A549 (cell line): ENCODE measurements around the gene DLG1.

ENCODE experiments used
- BHLHE40 ChIP-seq: IDR thresholded peaks from 2 replicates; pipeline ENCODE4 v1.6.1; 2012; ENCODE audit warnings: low read depth, low read length, inconsistent platforms
- EP300 ChIP-seq, 2 experiments: fragments of >200 bp; sonication (Bioruptor Twin); formaldehyde crosslinking; IDR thresholded peaks; 2 replicates in 1 of 2; 3 replicates in 1 of 2; pipeline ENCODE4 v1.6.1; 2016 to 2017
- JUNB ChIP-seq: fragments of >200 bp; sonication (Bioruptor Twin); formaldehyde crosslinking; IDR thresholded peaks from 2 replicates; pipeline ENCODE4 v1.6.1; 2016
- MAFK ChIP-seq: fragments of 450-650 bp; IDR thresholded peaks from 2 replicates; pipeline ENCODE4 v1.6.1; 2014; ENCODE audit not compliant: partially characterized antibody
- RAD21 ChIP-seq, 2 experiments: fragments of >200 bp in 1 of 2; sonication (Bioruptor Twin) in 1 of 2; formaldehyde crosslinking in 1 of 2; IDR thresholded peaks in 1 of 2; conservative IDR thresholded peaks in 1 of 2; 2 replicates in 1 of 2; 3 replicates in 1 of 2; pipeline ENCODE4 v1.6.1; 2012 to 2018; ENCODE audit warnings: inconsistent platforms in 1 of 2
- TF ChIP-seq, protein P1 (sequence below): fragments of >200 bp; sonication (Bioruptor Twin); formaldehyde crosslinking; IDR thresholded peaks from 3 replicates; pipeline ENCODE4 v1.5.1; 2016
- TF ChIP-seq, protein P2 (sequence below): fragments of 200-600 bp; sonication (generic); IDR thresholded peaks from 2 replicates; pipeline ENCODE4 v1.6.1; 2016; ENCODE audit warnings: antibody characterized with exemption, mild to moderate bottlenecking, moderate library complexity
- TF ChIP-seq, protein P3 (sequence below): fragments of 450-650 bp; IDR thresholded peaks from 2 replicates; pipeline ENCODE4 v1.6.1; 2014; ENCODE audit warnings: antibody characterized with exemption

DNA sequence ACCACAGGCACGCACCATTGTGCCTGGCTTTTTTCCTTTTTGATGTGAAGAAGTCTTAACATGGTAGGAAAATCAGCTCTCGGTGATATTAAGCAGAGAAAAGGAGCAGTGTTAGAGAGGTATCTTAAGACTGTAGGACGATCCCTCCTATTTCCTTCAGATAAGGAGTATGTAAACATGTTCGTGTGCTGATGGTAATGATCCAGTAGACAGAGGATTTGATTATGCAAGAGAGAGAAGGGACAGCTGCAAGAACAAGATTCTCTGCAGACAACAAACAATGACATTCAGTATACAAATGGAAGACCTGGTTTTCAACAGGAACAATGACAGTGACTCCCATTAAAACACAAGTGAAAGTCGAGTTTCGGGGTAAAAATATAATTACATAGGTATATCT, 173.7 kb downstream of the DLG1 start:
- TF ChIP-seq MAFK: no peak
- TF ChIP-seq, protein P1, sequence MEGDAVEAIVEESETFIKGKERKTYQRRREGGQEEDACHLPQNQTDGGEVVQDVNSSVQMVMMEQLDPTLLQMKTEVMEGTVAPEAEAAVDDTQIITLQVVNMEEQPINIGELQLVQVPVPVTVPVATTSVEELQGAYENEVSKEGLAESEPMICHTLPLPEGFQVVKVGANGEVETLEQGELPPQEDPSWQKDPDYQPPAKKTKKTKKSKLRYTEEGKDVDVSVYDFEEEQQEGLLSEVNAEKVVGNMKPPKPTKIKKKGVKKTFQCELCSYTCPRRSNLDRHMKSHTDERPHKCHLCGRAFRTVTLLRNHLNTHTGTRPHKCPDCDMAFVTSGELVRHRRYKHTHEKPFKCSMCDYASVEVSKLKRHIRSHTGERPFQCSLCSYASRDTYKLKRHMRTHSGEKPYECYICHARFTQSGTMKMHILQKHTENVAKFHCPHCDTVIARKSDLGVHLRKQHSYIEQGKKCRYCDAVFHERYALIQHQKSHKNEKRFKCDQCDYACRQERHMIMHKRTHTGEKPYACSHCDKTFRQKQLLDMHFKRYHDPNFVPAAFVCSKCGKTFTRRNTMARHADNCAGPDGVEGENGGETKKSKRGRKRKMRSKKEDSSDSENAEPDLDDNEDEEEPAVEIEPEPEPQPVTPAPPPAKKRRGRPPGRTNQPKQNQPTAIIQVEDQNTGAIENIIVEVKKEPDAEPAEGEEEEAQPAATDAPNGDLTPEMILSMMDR: no peak
- TF ChIP-seq, protein P2, sequence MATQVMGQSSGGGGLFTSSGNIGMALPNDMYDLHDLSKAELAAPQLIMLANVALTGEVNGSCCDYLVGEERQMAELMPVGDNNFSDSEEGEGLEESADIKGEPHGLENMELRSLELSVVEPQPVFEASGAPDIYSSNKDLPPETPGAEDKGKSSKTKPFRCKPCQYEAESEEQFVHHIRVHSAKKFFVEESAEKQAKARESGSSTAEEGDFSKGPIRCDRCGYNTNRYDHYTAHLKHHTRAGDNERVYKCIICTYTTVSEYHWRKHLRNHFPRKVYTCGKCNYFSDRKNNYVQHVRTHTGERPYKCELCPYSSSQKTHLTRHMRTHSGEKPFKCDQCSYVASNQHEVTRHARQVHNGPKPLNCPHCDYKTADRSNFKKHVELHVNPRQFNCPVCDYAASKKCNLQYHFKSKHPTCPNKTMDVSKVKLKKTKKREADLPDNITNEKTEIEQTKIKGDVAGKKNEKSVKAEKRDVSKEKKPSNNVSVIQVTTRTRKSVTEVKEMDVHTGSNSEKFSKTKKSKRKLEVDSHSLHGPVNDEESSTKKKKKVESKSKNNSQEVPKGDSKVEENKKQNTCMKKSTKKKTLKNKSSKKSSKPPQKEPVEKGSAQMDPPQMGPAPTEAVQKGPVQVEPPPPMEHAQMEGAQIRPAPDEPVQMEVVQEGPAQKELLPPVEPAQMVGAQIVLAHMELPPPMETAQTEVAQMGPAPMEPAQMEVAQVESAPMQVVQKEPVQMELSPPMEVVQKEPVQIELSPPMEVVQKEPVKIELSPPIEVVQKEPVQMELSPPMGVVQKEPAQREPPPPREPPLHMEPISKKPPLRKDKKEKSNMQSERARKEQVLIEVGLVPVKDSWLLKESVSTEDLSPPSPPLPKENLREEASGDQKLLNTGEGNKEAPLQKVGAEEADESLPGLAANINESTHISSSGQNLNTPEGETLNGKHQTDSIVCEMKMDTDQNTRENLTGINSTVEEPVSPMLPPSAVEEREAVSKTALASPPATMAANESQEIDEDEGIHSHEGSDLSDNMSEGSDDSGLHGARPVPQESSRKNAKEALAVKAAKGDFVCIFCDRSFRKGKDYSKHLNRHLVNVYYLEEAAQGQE: no peak
- no peak for TF ChIP-seq BHLHE40
- TF ChIP-seq JUNB: no peak
- no peak for TF ChIP-seq RAD21 (conservative IDR thresholded peaks at IDR 0.05 in 1 of 2, IDR thresholded peaks at IDR 0.05 in 1 of 2)
- TF ChIP-seq EP300 (IDR thresholded peaks at IDR 0.05): no peak
- TF ChIP-seq, protein P3, sequence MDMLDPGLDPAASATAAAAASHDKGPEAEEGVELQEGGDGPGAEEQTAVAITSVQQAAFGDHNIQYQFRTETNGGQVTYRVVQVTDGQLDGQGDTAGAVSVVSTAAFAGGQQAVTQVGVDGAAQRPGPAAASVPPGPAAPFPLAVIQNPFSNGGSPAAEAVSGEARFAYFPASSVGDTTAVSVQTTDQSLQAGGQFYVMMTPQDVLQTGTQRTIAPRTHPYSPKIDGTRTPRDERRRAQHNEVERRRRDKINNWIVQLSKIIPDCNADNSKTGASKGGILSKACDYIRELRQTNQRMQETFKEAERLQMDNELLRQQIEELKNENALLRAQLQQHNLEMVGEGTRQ: no peak
